Small intestine (tissue), 7 donors: ENCODE data around the gene CRYZ. TPM values are rescaled to one million over a fixed set of nuclear protein-coding genes. Genes with fewer than 3 reads are reported as not detected.

Experiments used
- DNase-seq, 2 donors: peaks; one replicate each; pipeline versions ENCODE4 v3.0.0 to v3.0.0-alpha.2; 2013
- FAIRE-seq: peaks from 2 replicates; lab custom pipeline; 2012; peaks lifted over from hg19 to GRCh38; lab: Jason Lieb, UNC
- H3K27ac ChIP-seq, 3 donors: one replicate each; pipeline ENCODE4 v1.5.1; 2013; ENCODE audit warnings: low read length in 2 of 3, mild to moderate bottlenecking in 2 of 3, control low read depth in 1 of 3, inconsistent platforms in 1 of 3, low read depth in 1 of 3, moderate library complexity in 1 of 3
- H3K27me3 ChIP-seq, 3 donors: one replicate each; pipeline ENCODE4 v1.6.1; 2013; ENCODE audit warnings: low read length in 3 of 3, inconsistent platforms in 1 of 3; ENCODE audit not compliant: control insufficient read depth in 3 of 3, insufficient read depth in 3 of 3
- H3K36me3 ChIP-seq, 3 donors: one replicate each; pipeline ENCODE4 v1.6.1; 2013; ENCODE audit warnings: low read length in 3 of 3, inconsistent platforms in 1 of 3, low read depth in 1 of 3, mild to moderate bottlenecking in 1 of 3, moderate library complexity in 1 of 3; ENCODE audit not compliant: control insufficient read depth in 3 of 3, insufficient read depth in 2 of 3
- H3K4me1 ChIP-seq, 3 donors: one replicate each; pipeline ENCODE4 v1.6.1; 2013; ENCODE audit warnings: low read length in 2 of 3, inconsistent platforms in 1 of 3, low read depth in 1 of 3, mild to moderate bottlenecking in 1 of 3, moderate library complexity in 1 of 3; ENCODE audit not compliant: control insufficient read depth in 3 of 3, insufficient read depth in 2 of 3
- H3K4me3 ChIP-seq, 3 donors: one replicate each; pipeline ENCODE4 v1.5.1; 2013; ENCODE audit warnings: low read length in 3 of 3, control low read depth in 1 of 3, inconsistent platforms in 1 of 3, low read depth in 1 of 3, mild to moderate bottlenecking in 1 of 3, moderate library complexity in 1 of 3
- H3K9me3 ChIP-seq, 2 donors: one replicate each; pipeline ENCODE4 v1.6.1; 2013; ENCODE audit warnings: low read depth in 1 of 2, low read length in 1 of 2; ENCODE audit not compliant: control insufficient read depth in 2 of 2, insufficient read depth in 1 of 2
- WGBS, 3 donors: extraction: QIAGEN DNeasy Blood & Tissue Kit; methylation state at CpG; one replicate each; pipeline ENCODE4 v1.1.7; 2013; 5-methylcytosine and 5-hydroxymethylcytosine counted together
- polyA plus RNA-seq, 4 donors: library from polyadenylated mRNA; stranded (reverse) in 3 of 4; unstranded in 1 of 4; fragments of 200-250 nt in 3 of 4; fragments of 120-200 nt in 1 of 4; gene quantifications; one replicate each; pipeline versions ENCODE4 v1.2.1 to v1.2.3, GENCODE V29; 2013
- donor health status: healthy with polysubstance abuse.
- donor health status: control.
- donor health status: control.
- donor health status: Bipolar disorder and iron deficiency.
- donor health status: healthy.

Gene CRYZ
- polyA plus RNA-seq, 4 donors: 28.7 to 157 (median 81.5) TPM

DNA sequence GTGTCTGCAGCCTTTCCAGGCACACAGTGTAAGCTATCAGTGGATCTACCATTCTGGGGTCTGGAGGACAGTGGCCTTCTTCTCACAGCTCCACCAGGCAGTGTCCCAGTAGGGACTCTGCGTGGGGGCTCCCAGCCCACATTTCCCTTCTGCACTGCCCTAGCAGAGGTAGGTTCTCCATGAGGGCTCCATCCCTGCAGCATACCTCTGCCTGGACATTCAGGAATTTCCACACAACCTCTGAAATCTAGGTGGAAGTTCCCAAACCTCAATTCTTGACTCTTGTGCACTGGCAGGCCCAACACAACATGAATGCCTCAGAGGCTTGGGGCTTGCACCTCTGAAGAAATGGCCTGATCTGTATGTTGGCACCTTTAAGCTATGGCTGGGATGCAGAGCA is 6.8 kb downstream of the CRYZ start:
- peaks cover 0 to 11% (median 4%) of the 10 kb centered on the region in 3 donors for H3K4me1 ChIP-seq
- H3K36me3 ChIP-seq: peaks cover 7 to 20% (median 16%) of the 10 kb centered on the region in 3 donors
- FAIRE-seq: no peak

DNA sequence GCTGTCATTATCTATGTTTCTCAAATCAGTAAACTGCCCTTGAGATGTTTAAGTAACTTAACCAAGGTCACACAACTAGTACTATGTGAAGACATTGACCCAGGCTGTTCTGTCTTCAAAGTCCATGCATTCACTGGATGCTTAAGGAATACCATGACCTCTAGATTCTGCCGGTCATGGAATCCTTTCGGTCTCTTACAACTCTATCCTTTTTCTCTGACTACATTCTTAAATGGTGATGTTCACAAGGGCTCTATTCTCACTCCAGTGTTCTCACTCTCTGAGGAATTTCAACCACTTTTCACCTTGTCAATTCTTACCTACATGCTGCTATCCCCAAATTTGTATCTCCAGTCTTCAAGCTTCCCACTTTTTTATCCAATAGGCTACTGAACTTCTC is 15.2 kb downstream of the CRYZ start:
- DNase-seq (peak in 1 of 2 donors; percentile 18), FAIRE-seq (no peak)
- peak overlapping the region in 1 of 3 donors; percentile 20 for H3K27ac ChIP-seq
- WGBS, 3 donors: 94 to 98% (median 94%) methylated on average over 2 of the region's 2 CpGs
- H3K4me1 ChIP-seq: peaks cover 0 to 5% (median 0%) of the 10 kb centered on the region in 3 donors
- H3K4me3 ChIP-seq: no peak overlapping the region
- peaks cover 11 to 22% (median 14%) of the 10 kb centered on the region in 3 donors for H3K36me3 ChIP-seq
- no peaks in the 10 kb centered on the region for H3K9me3 ChIP-seq
- no peaks in the 10 kb centered on the region for H3K27me3 ChIP-seq

More for the DNA sequence above, 6.8 kb downstream of the CRYZ start:
- Histone ChIP-seq H3K9me3 (peaks cover 4 to 11% of the 10 kb centered on the region in 2 donors), H3K27me3 (no peaks in the 10 kb centered on the region), H3K4me3 (no peak overlapping the region), H3K27ac (no peak overlapping the region)
- WGBS, 3 donors: 98 to 100% (median 100%) methylated on average over 1 of the region's 1 CpG
- DNase-seq: no peak

DNA sequence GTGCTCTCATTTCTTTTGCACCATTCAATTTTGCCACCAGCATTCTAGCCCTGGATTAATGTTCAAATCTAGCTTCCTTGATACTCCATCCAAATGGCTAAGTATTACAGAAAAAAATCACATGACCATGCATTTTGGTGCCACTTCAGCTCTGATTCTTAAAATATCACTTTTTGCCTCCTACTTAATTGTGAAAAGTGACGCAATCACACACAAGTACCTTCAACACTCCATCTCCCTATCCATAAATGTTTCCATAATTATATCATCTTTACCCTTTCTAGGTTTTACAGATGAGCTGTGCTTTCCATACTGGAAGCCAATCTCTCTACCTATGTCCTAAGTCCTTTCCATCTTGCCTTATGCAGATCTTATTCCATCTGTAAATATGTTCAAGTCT is 16.0 kb downstream of the CRYZ start:
- Histone ChIP-seq H3K36me3 (peaks cover 8 to 20% (median 11%) of the 10 kb centered on the region in 3 donors), H3K4me1 (peaks cover 0 to 5% (median 0%) of the 10 kb centered on the region in 3 donors), H3K9me3 (no peaks in the 10 kb centered on the region), H3K27ac (peak overlapping the region in 1 of 3 donors; percentile 28), H3K4me3 (no peak overlapping the region), H3K27me3 (no peaks in the 10 kb centered on the region)
- WGBS, 3 donors: 97 to 100% (median 97%) methylated on average over 1 of the region's 1 CpG
- DNase-seq (no peak), FAIRE-seq (no peak)

DNA sequence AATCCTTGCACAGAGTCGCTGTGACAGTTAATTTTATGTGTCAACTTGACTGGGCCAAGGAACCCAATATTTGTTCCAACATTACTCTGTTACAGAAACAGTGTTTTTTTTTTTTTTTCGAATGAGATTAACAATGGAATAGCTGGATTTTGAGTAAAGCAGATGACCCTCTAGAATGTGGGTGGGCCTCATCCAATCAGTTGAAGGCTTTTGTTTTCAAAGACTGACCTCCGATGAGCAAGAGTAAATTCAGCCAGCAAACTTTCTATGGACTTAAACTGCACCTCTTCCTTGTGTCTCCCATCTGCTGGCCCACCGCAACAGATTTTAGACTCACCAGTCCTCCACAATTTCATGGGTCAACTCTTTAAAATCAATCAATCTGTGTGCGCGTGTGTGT is 17.0 kb downstream of the CRYZ start:
- DNase-seq (no peak), FAIRE-seq (no peak)
- Histone ChIP-seq H3K36me3 (peaks cover 4 to 23% (median 19%) of the 10 kb centered on the region in 3 donors), H3K4me3 (no peak overlapping the region), H3K4me1 (peaks cover 0 to 5% (median 0%) of the 10 kb centered on the region in 3 donors), H3K27ac (no peak overlapping the region), H3K9me3 (no peaks in the 10 kb centered on the region), H3K27me3 (no peaks in the 10 kb centered on the region)
- 88 to 96% (median 93%) methylated on average over 6 of the region's 6 CpGs for WGBS, 3 donors

DNA sequence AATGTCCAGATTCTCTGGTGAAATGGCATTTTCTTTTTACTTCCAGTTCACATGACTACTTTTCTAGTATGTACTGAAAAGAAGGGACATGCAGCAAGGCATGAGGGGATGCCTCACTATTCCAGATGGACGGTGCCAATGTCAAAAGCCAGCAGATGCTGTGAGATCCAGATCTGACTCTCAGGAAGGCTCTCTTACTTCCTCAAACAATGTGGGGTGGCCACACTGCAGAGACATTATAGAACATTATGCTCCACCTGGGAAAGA is 17.7 kb downstream of the CRYZ start:
- H3K4me1 ChIP-seq: peaks cover 0 to 5% (median 0%) of the 10 kb centered on the region in 3 donors
- no peak overlapping the region for H3K4me3 ChIP-seq
- H3K36me3 ChIP-seq: peaks cover 4 to 23% (median 18%) of the 10 kb centered on the region in 3 donors
- peak overlapping the region in 1 of 3 donors; percentile 6 for H3K27ac ChIP-seq
- 83 to 94% (median 93%) methylated on average over 1 of the region's 1 CpG for WGBS, 3 donors
- FAIRE-seq (no peak), DNase-seq (no peak)
- H3K27me3 ChIP-seq: no peaks in the 10 kb centered on the region
- no peaks in the 10 kb centered on the region for H3K9me3 ChIP-seq

DNA sequence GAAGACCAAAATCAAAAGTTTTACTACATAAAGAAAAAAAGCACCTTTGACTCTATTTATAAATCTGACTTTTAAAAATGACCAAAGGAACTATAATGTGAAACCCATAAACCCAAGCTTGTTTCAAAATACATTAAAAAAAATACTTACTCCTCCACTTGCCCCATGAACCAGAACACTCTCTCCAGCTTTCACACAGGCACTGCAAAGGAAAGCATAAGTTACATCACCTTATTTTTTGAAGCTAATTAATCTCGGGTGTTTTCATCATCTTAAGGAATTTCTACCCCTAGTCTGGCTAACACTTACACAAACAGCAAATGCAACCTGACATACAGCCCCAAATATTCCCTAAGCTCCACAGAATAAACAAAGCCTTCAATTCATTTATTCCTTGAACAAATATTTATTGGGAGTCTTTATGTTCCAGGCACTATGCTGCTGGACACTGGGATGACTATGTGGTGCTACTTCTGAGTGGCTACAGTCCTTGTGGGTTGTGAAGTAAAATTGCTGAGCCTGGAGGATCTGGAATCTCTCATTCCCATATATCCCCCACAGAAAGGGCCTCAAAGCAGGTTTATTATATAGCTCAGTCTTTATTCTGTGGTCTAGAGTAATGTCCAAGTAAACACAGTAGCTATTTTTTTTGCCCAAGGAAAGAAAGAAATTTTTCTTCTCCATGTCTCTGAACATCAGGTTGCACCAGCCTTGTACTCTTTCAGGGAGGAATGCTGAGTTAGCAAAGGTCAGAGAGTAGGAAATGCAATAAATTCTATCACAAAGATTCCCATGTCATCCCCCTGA is 18.2 kb downstream of the CRYZ start:
- 66 to 82% (median 81%) methylated on average over 1 of the region's 1 CpG for WGBS, 3 donors
- DNase-seq (peak in 1 of 2 donors; percentile 27), FAIRE-seq (no peak)
- peak overlapping the region in 1 of 3 donors; percentile 25 for H3K27ac ChIP-seq
- peaks cover 0 to 5% (median 0%) of the 10 kb centered on the region in 3 donors for H3K4me1 ChIP-seq
- no peak overlapping the region for H3K4me3 ChIP-seq
- no peaks in the 10 kb centered on the region for H3K27me3 ChIP-seq
- no peaks in the 10 kb centered on the region for H3K9me3 ChIP-seq
- peaks cover 4 to 21% (median 17%) of the 10 kb centered on the region in 3 donors for H3K36me3 ChIP-seq

DNA sequence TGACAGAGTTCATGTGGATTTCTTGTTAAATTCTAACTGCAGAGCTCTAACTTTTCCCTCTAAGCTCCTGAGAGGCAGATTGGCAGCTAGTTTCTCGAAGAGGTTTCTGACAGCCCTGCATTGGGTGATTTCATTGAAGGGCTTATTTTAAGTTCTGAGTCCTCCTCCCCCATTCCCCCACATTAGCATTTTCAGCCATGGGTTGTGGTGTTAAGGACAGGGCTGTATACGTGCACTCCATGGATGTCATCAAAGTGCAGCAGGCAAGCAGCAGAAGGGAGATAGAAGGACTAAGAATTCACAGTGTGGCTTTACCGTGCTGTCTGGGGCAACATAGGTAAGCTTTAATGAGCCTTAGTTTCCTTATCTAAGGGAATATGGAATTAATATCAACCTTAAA is 19.0 kb downstream of the CRYZ start:
- H3K36me3 ChIP-seq: peaks cover 4 to 18% (median 17%) of the 10 kb centered on the region in 3 donors
- no peaks in the 10 kb centered on the region for H3K9me3 ChIP-seq
- DNase-seq: no peak
- H3K4me1 ChIP-seq: peaks cover 0 to 5% (median 0%) of the 10 kb centered on the region in 3 donors
- 89 to 94% (median 92%) methylated on average over 3 of the region's 3 CpGs for WGBS, 3 donors
- no peak overlapping the region for H3K4me3 ChIP-seq
- no peak for FAIRE-seq
- H3K27ac ChIP-seq: no peak overlapping the region
- no peaks in the 10 kb centered on the region for H3K27me3 ChIP-seq

DNA sequence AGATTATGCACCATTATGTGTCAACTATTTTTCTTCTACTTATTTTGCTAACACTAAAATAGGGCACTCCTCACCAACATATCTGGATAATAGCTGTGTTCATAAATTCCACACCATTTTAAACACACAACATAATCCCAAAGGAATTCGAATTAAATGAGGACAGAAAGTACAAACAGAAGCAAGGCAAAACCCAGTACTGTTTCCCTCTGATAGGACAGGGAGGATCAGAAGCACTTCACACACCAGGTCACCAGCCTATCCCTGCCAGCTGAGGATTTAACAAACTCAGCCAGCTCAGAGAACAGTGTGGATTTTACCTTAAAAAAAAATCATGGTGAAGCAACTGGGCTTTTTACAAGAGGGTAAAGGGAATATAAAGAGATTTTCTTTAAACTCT is 20.0 kb downstream of the CRYZ start:
- H3K27ac ChIP-seq: no peak overlapping the region
- 31 to 44% (median 42%) methylated on average over 1 of the region's 1 CpG for WGBS, 3 donors
- peaks cover 4 to 20% (median 17%) of the 10 kb centered on the region in 3 donors for H3K36me3 ChIP-seq
- DNase-seq (no peak), FAIRE-seq (no peak)
- H3K27me3 ChIP-seq: no peaks in the 10 kb centered on the region
- no peak overlapping the region for H3K4me3 ChIP-seq
- no peaks in the 10 kb centered on the region for H3K9me3 ChIP-seq
- H3K4me1 ChIP-seq: peaks cover 0 to 5% (median 0%) of the 10 kb centered on the region in 3 donors
